Stimulated activated CD8-positive, alpha-beta memory T cell treated with anti-CD3 and anti-CD28 coated beads, Interleukin-7, amount 100 ng/mL, for 1 hour (primary cell): Measurements from ENCODE around the gene HSPA4L.

Source experiments
- DNase-seq, 2 donors: peaks; one replicate each; pipeline ENCODE4 v3.0.0-alpha.2; 2020; ENCODE audit warnings: low read depth in 2 of 2

The HSPA4L gene

GRCh38 chr4:127782275-127783025 lies at the start of gene HSPA4L:
HSPA4L (plus strand) TSS chr4:127782322; CDS start chr4:127782551, 229 bp downstream.
- DNase-seq = no peak

- DNase-seq = no peak
These were observed 49.3 kb upstream of the HSPA4L start for GRCh38 chr4:127732623-127733328.

GRCh38 chr4:127734976-127735375 lies 47.1 kb upstream of the HSPA4L start:
- no peak for DNase-seq

GRCh38 chr4:127737295-127737694 lies 44.8 kb upstream of the HSPA4L start:
- no peak for DNase-seq

- no peak for DNase-seq
These were observed 40.9 kb upstream of the HSPA4L start for GRCh38 chr4:127741247-127741646.

- no peak for DNase-seq
These were observed 34.2 kb upstream of the HSPA4L start for GRCh38 chr4:127747883-127748282.

GRCh38 chr4:127748957-127749356 lies 33.2 kb upstream of the HSPA4L start:
- no peak for DNase-seq

- no peak for DNase-seq
These were observed 25.2 kb upstream of the HSPA4L start for GRCh38 chr4:127756906-127757305.

GRCh38 chr4:127759228-127759820 lies 22.8 kb upstream of the HSPA4L start:
- DNase-seq = no peak

- DNase-seq = no peak
These were observed 22.2 kb upstream of the HSPA4L start for GRCh38 chr4:127759893-127760292.

- no peak for DNase-seq
These were observed 10.4 kb upstream of the HSPA4L start for GRCh38 chr4:127771535-127772275.

GRCh38 chr4:127772769-127773671 lies 9.1 kb upstream of the HSPA4L start:
- no peak for DNase-seq

- DNase-seq = no peak
These were observed 6.3 kb upstream of the HSPA4L start for GRCh38 chr4:127775843-127776242.

- no peak for DNase-seq
These were observed 5.5 kb upstream of the HSPA4L start for GRCh38 chr4:127776620-127777019.

GRCh38 chr4:127777487-127777886 lies 4.6 kb upstream of the HSPA4L start:
- DNase-seq = no peak

GRCh38 chr4:127778102-127778501 lies 4.0 kb upstream of the HSPA4L start:
- no peak for DNase-seq

- no peak for DNase-seq
These were observed 1.5 kb upstream of the HSPA4L start for GRCh38 chr4:127780598-127780997.

- no peak for DNase-seq
These were observed 660 bp upstream of the HSPA4L start for GRCh38 chr4:127781300-127782024.

- no peak for DNase-seq
These were observed 172 bp upstream of the HSPA4L start for GRCh38 chr4:127782025-127782274.

GRCh38 chr4:127783026-127783769 lies 1.1 kb downstream of the HSPA4L start:
- no peak for DNase-seq
